ENCODE results near the gene UGT1A3.
"Not testable (repeated sequence)": the region's sequence is repeated elsewhere in the genome, so short reads cannot be mapped to it uniquely, and the experiment has no call there.

The UGT1A3 gene

GRCh38 chr2:233728723-233729301, at the start of gene UGT1A3:
TSS of gene UGT1A3 (plus strand) at chr2:233729042. CDS start at chr2:233729127, 85 bp downstream.
- DNase-seq (ENCODE audit: low read depth in 2 of 2, low spot score in 1 of 2), result no peak

GRCh38 chr2:233679196-233679595, 49.6 kb upstream of the UGT1A3 start:
- DNase-seq (ENCODE audit: low read depth in 2 of 2, low spot score in 1 of 2), result no peak

GRCh38 chr2:233680361-233681045, 48.3 kb upstream of the UGT1A3 start:
- no peak for DNase-seq (ENCODE audit: low read depth in 2 of 2, low spot score in 1 of 2)

GRCh38 chr2:233681521-233682099, 47.2 kb upstream of the UGT1A3 start, which contains the start of gene UGT1A7:
TSS of gene UGT1A7 (plus strand) at chr2:233681901. CDS start at chr2:233681938, 37 bp downstream.
- DNase-seq (ENCODE audit: low read depth in 2 of 2, low spot score in 1 of 2), result no peak

- no peak for DNase-seq (ENCODE audit: low read depth in 2 of 2, low spot score in 1 of 2)
Observed at GRCh38 chr2:233684640-233685039, 44.2 kb upstream of the UGT1A3 start.

- DNase-seq (ENCODE audit: low read depth in 2 of 2, low spot score in 1 of 2), result no peak
Observed at GRCh38 chr2:233686928-233687327, 41.9 kb upstream of the UGT1A3 start.

GRCh38 chr2:233688341-233688740, 40.5 kb upstream of the UGT1A3 start:
- DNase-seq (ENCODE audit: low read depth in 2 of 2, low spot score in 1 of 2), result no peak

- DNase-seq (ENCODE audit: low read depth in 2 of 2, low spot score in 1 of 2), result no peak
Observed at GRCh38 chr2:233689031-233689430, 39.8 kb upstream of the UGT1A3 start.

GRCh38 chr2:233689501-233689900, 39.3 kb upstream of the UGT1A3 start:
- no peak for DNase-seq (ENCODE audit: low read depth in 2 of 2, low spot score in 1 of 2)

GRCh38 chr2:233690444-233690843, 38.4 kb upstream of the UGT1A3 start:
- no peak for DNase-seq (ENCODE audit: low read depth in 2 of 2, low spot score in 1 of 2)

- no peak for DNase-seq (ENCODE audit: low read depth in 2 of 2, low spot score in 1 of 2)
Observed at GRCh38 chr2:233691443-233692433, 37.1 kb upstream of the UGT1A3 start.

GRCh38 chr2:233692648-233693047, 36.2 kb upstream of the UGT1A3 start, which contains the start of gene UGT1A6:
TSS of gene UGT1A6 (plus strand) at chr2:233692890. CDS start at chr2:233693005, 115 bp downstream.
- DNase-seq (ENCODE audit: low read depth in 2 of 2, low spot score in 1 of 2), result no peak

- DNase-seq (ENCODE audit: low read depth in 2 of 2, low spot score in 1 of 2), result no peak
Observed at GRCh38 chr2:233693963-233694362, 34.9 kb upstream of the UGT1A3 start.

- DNase-seq (ENCODE audit: low read depth in 2 of 2, low spot score in 1 of 2), result no peak
Observed at GRCh38 chr2:233698740-233699139, 30.1 kb upstream of the UGT1A3 start.

GRCh38 chr2:233699424-233700027, 29.3 kb upstream of the UGT1A3 start:
- DNase-seq (ENCODE audit: low read depth in 2 of 2, low spot score in 1 of 2), result no peak

- no peak for DNase-seq (ENCODE audit: low read depth in 2 of 2, low spot score in 1 of 2)
Observed at GRCh38 chr2:233700028-233700635, 28.7 kb upstream of the UGT1A3 start.

- not testable (repeated sequence) for DNase-seq (ENCODE audit: low read depth in 2 of 2, low spot score in 1 of 2)
Observed at GRCh38 chr2:233700842-233701241, 28.0 kb upstream of the UGT1A3 start.

GRCh38 chr2:233702238-233702637, 26.6 kb upstream of the UGT1A3 start:
- no peak for DNase-seq (ENCODE audit: low read depth in 2 of 2, low spot score in 1 of 2)

GRCh38 chr2:233705911-233706506, 22.8 kb upstream of the UGT1A3 start:
- no peak for DNase-seq (ENCODE audit: low read depth in 2 of 2, low spot score in 1 of 2)

GRCh38 chr2:233706720-233707119, 22.1 kb upstream of the UGT1A3 start:
- no peak for DNase-seq (ENCODE audit: low read depth in 2 of 2, low spot score in 1 of 2)

Data from stimulated activated CD8-positive, alpha-beta memory T cell treated with anti-CD3 and anti-CD28 coated beads, Interleukin-4, amount 100 ng/mL, for 4 hours (primary cell).